Measurements from ENCODE around the gene USP5.
"Not testable (repeated sequence)": the region's sequence is repeated elsewhere in the genome, so short reads cannot be mapped to it uniquely, and the experiment has no call there.

Gene USP5

DNA sequence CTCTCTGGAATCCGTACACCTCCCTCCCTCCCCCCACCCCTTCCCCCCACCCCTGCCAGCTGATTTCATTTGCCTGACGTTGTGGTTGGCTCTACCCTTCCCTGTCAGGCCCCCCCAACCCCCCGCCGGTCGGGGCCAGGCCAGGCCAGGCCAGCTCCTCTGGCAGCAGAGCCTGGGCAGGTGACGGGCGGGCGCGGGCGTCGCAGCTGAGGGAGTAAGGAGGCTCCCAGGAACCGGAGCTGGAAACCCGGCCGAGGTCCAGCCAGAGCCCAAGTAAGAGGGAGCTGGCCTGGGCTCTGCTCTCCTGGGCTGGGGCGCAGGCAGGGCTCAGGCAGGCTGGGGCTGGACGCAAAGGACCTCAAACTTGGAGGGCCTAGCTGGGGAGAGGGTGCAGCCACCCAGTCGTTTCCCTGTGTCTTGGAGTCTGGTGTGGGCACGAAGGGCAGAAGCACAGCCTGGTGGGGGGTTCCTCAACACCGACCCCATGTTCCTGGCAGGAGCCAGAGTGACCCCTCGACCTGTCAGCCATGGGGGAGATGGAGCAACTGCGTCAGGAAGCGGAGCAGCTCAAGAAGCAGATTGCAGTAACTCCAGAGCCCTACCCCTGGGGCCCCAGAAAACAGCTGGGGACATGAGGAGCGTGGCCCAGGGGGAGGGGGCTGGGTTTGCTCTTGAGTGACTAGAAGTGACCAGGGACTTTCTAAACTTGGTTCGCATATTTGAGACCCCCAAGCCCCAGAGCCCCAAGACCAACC, 11.0 kb upstream of the USP5 start, which contains the start of gene GNB3:
Gene GNB3 (plus strand): TSS at position 165 of the 755 bp plus-strand sequence. CDS start 363 bp downstream, at position 528.
- no peak for DNase-seq (ENCODE audit: low read depth)

DNA sequence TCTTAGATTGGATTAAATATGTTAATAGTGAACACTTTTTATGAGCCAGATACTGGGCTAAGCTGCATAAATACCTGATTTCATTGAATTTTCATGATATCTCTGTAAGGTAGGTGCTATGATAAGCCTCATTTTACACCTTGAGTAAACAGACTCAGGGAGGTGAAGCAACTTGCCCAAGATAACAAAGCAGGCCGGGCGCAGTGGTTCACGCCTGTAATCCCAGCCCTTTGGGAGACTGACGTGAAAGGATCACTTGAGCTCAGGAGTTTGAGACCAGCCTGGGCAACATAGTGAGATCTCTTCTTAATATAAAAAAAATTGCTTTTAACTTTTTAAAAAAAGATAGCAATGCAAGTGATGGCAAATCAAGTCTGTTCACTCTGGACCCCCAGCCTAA, 9.9 kb upstream of the USP5 start:
- no peak for DNase-seq (ENCODE audit: low read depth)

DNA sequence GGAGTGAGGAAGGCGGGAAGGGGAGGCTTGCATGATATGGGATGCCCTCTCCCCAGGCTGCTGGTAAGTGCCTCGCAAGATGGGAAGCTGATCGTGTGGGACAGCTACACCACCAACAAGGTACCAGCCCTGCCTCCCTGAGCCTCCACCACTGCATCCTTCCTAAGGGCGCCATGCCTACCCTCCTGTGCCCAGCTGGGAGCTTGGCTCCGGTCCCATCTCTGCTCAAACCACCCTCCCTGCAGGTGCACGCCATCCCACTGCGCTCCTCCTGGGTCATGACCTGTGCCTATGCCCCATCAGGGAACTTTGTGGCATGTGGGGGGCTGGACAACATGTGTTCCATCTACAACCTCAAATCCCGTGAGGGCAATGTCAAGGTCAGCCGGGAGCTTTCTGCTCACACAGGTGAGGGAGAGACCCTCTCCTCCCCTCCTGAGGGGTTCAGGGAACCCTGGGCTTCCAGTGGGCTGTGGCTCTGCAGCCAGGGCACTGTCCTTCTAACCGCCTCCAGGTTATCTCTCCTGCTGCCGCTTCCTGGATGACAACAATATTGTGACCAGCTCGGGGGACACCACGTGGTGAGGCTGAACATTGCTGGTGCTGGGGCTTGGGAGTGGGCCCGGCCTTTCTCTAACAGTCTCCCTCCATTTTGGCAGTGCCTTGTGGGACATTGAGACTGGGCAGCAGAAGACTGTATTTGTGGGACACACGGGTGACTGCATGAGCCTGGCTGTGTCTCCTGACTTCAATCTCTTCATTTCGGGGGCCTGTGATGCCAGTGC, 8.6 kb upstream of the USP5 start:
- DNase-seq (ENCODE audit: low read depth), result no peak

DNA sequence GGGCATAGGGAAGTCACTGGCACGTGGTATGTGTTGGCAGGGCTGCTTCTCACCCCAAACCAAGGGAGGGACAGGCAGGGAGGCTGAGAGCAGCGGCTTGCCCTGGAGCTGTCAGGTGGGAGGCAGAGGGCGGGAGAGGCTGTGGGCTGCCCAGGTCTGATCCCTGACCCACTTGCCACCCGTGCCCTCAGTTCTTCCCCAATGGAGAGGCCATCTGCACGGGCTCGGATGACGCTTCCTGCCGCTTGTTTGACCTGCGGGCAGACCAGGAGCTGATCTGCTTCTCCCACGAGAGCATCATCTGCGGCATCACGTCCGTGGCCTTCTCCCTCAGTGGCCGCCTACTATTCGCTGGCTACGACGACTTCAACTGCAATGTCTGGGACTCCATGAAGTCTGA, 6.6 kb upstream of the USP5 start:
- DNase-seq (ENCODE audit: low read depth), result no peak

DNA sequence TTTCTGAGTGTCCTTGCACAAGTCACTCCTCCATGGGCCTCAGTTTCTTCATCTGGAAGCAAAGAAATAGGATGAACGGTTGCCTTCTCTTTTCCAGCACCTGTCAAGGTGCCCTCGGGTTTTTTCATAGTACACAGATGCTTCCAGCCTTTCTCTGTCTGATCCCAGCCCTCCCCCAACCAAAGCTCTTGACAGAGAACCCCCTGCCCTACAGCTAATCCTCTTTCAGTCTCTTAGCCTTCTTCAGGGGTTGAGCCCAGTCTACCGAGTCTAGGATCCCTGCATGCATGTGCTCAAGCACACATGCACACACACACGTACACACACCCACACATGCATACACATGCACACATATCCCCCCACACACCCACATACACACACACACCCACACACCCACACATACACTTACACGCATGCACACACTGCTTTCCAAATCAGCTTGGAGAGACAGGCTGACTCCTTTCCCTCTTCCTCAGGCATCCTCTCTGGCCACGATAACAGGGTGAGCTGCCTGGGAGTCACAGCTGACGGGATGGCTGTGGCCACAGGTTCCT, 5.6 kb upstream of the USP5 start:
- no peak for DNase-seq (ENCODE audit: low read depth)

DNA sequence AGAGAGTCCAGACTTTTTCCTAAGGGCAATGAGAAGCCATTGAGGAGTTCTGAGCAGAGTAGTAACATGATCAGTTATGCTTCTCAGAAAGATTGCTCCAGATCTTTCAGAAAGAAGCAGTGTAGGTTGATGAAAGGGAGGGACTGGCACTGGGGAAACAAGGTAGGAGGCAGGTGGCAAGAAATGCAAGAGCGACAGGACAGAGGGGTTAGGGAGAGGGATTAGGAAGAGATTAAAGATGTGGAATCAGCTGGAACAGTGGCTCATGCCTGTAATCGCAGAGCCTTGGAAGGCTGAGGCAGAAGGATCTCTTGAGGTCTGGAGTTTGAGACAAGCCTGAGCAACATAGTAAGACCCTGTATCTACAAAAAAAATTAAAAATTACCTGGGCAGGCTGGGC, 4.3 kb upstream of the USP5 start:
- DNase-seq (ENCODE audit: low read depth), result no peak

DNA sequence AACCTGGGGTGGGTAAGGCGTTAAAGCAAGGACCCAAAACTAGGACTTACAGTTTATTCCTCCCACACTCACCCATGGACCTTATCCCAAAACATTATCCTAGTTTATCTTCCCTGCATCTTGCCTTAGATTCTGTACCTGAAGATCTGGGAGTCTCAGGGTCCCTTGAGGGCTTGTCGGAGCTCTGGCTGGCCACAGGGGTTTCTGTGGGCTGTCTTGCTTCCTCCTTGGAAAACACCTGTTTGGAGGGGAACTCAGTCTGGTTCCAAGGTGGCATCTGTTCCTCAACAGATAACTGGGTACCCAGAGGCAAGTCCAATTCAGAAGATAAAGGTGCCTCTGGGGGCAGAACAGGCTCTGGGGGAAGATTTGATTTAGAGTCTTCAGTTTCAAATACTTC, 2.5 kb upstream of the USP5 start:
- no peak for DNase-seq (ENCODE audit: low read depth)

DNA sequence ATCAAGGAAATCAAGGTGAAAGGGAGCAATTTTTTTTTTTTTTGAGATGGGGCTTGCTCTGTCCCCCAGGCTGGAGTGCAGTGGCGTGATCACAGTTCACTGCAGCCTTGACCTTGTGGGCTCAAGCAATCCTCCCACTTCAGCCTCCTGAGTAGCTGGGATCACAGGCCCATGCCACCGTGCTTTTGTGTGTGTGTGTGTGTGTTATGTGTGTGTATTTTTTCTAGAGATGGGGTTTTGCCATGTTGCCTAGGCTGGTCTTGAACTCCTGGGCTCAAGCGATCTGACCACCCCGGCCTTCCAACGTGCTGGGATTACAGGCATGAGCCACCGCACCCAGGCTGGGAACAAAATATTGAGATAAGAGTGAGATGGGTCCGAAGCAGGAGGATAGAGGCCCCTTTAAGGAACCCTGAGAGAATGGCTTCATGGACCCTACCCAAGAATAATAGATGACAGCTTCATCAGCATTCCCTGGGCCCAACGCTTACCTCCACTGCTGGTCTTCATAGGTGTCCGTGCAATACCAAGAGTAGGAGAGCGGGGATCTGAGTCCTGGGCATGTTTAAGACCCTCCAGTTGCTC, 1.9 kb upstream of the USP5 start:
- DNase-seq (ENCODE audit: low read depth), result no peak

DNA sequence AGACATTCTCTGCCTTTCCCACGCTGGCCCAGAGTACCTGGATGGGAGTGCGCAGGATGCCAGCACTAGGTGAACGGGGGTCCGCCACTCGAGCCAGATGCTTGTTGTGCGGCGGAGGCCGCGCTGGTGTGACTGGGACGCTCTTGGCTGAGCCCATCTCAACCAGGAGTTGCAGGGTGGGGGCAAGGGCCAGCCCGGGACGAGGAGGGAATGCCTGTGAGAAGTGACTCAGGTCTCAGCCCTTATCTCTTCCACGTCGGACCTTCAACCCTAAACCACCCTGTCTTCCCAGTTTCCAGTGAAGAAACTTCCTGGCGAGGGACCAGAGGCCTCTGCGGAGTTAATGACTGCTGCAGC, 1.2 kb upstream of the USP5 start:
- no peak for DNase-seq (ENCODE audit: low read depth)

DNA sequence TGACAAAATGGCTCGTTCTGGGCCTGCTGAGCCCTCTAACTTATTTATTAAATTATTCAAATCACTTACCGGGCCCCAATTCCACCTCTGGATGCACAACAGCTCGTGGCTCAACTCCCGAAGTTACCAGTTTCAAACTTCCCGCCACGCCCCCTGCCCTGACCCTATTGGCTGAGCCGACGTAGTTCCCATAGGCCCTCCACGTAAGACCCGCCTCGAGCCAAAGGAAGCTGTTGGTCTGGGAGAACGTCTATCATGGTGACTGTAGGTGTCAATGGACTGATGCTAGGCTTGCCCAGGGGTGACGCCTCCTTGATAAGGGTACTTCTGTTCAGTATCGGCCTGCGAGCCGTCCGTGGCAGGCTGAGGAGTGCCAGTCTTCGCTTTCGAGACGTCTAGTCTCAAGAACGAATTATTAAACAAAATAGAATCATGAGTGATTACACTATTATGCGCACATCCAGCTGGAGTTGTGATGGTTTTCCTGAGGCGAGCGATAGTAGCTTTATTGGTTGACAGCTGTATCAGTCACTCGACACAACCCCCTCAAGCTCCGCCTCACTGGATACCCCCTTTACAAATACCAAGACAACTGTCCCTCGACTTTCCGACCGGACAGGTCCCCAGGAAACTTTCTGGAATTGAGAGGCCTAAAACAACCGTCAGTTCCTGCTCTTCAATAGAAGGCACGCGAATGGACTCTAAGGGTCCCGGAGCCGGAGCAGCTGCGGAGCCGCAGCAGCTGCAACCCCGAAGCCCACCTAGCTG, 613 bp upstream of the USP5 start, which contains the start of gene CDCA3:
Gene CDCA3 (minus strand): TSS at position 134 of the 768 bp plus-strand sequence. CDS start 334 bp downstream, outside the sequence.
- DNase-seq (ENCODE audit: low read depth), result peak; percentile 86

DNA sequence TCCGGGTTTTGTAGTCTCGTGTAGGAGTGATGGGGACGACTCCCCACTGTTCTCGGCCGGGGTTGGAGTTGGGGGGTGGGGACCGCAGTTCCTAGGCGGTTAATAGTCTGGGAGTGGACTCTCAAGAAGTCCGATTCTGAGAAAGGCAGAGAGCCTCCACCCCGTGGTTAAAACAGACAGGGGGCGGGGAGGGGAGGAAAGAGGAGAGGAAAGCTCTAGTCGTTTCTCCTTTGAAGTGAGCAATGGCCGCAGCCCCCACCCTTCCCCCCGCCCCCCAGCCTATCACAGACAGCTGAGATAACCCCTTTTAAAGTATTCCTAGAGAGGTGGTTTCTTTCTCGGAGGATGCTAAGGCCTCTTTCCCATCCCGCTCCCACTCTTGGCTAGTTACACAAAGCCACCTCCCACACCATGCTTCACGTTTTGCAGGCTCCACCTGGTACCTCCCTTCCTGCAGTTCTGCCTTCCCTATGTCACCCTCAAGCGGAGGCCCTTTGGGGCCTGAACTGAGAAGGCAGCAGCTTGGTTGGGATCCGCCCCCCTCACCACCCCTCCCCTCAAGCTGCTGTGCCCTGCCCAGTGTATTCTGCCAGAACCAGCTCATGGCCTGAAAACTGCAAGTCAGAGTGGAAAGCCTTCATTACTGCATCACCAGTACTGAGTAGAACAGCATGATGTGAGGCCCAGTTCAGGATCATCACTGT, 853 bp downstream of the USP5 start:
- no peak for DNase-seq (ENCODE audit: low read depth)

DNA sequence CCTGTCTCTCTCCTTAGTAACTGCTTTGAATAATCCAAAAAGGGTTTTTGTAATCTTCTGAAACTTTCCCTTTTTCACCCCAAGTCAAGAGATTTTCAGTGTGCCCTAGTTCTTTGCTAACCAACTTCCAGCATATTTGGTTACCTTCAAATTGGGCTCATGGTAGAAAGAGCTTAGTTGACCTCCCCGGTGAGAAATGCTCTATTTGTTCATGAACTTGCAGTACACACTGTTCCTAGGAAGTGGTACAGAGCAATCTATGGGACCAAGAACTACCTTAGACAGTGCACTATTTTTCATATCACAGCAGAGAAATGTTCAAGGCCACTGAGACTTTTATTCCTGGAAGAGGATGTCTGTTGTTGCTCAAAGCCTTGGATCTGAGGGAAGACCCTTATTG, 1.7 kb downstream of the USP5 start:
- DNase-seq (ENCODE audit: low read depth), result no peak

DNA sequence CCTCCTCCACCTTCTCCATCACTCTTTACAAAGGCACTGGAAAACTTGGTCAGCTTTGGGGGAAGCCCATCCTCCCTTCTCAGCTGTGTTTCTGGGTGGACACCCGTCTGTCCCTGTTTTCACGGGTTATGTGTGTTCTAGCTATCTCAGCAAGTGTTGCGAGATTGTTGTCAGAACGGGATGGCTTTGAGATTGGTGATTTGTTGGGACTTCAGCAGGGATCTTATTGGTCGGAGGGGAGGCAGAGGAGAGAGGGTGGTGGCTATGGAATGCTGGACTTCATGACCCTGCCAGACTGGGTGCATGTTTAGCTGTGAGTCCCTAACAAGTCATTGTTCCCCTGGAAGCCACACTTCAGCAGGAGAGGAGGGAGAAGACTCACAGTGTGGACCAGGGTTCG, 2.1 kb downstream of the USP5 start:
- no peak for DNase-seq (ENCODE audit: low read depth)

DNA sequence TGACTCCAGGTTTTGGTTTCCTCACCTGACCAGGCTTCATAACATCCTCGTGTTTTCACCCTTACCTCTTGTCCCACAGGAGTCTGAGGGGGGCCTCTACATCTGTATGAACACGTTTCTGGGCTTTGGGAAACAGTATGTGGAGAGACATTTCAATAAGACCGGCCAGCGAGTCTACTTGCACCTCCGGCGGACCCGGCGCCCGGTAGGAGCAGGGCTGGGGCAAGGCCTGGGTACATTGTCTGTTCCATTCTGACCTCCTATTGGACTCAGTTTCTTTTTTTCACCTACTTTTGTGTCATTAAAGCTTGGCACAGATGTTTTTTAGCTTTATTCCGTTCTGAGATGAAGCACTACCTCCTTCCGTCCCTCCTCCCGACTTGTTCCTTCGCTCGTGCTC, 3.4 kb downstream of the USP5 start:
- DNase-seq (ENCODE audit: low read depth), result no peak

DNA sequence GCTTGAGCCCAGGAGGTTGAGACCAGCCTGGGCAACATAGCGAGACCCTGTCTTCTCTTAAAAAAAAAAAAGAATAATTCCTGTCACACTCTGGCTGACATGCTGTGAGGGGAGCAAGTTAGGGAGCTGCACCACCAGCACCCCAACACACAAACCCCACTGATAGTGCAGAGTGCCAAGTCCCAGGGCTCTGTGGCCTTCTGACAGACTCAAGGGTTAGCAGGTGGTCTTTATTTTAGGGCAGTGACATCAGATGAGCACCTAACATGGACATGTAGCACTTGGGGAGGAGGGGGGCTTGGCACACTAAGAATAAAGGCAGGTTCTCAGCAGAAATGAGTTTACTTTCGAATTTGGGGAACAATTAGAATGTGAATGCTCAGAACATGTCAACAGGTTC, 6.8 kb downstream of the USP5 start:
- DNase-seq (ENCODE audit: low read depth), result no peak

DNA sequence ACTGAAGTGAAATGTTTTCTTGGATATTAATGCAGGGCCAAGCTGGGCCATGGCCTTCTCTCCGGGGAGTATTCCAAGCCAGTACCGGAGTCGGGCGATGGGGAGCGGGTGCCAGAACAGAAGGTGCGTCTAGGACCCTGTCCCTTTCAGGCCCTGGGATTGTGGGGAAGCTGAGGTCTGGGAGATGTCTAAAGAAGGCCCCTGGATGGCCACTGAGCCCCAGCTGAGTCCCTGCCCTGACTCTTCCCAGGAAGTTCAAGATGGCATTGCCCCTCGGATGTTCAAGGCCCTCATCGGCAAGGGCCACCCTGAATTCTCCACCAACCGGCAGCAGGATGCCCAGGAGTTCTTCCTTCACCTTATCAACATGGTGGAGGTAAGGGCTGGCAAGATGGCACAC, 8.2 kb downstream of the USP5 start:
- DNase-seq (ENCODE audit: low read depth), result no peak

DNA sequence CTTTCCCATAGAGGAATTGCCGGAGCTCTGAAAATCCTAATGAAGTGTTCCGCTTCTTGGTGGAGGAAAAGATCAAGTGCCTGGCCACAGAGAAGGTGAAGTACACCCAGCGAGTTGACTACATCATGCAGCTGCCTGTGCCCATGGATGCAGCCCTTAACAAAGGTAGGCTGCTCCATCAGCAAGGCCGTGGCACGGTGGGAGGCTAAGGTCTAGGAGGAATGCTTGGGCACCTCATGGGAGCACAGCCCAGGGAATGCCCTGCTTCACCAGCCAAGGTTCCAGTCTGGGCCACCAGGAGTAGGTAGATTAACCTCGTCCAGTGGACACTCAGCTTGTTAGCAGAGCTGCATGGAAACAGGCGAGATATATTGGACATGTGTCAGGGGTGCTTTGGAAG, 9.0 kb downstream of the USP5 start:
- no peak for DNase-seq (ENCODE audit: low read depth)

DNA sequence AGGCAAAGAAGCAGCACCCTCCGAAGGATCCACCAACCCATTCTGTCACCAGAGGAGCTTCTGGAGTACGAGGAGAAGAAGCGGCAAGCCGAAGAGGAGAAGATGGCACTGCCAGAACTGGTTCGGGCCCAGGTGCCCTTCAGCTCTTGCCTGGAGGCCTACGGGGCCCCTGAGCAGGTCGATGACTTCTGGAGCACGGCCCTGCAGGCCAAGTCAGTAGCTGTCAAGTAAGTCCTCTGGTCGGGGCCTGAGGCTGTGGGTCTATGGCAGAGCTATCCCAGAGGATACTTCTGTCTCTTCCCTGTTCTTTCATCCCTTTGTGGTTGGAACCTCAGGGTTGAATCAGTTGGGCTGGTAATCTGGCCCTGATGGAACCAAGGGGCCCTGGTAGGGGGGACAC, 9.4 kb downstream of the USP5 start:
- no peak for DNase-seq (ENCODE audit: low read depth)

DNA sequence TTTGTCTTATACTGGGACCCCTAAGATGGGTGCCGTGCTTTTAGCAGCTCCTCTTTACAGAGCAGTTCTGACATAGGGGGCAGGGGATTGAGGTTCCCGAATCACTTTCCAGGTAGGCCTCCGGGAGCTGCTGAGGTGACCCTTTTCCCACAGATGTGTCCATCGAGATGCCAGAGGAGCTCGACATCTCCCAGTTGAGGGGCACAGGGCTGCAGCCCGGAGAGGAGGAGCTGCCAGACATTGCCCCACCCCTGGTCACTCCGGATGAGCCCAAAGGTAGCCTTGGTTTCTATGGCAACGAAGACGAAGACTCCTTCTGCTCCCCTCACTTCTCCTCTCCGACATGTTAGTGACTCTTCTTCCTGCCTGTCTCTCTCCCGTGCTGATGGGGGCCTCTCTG, 11.1 kb downstream of the USP5 start:
- no peak for DNase-seq (ENCODE audit: low read depth)

DNA sequence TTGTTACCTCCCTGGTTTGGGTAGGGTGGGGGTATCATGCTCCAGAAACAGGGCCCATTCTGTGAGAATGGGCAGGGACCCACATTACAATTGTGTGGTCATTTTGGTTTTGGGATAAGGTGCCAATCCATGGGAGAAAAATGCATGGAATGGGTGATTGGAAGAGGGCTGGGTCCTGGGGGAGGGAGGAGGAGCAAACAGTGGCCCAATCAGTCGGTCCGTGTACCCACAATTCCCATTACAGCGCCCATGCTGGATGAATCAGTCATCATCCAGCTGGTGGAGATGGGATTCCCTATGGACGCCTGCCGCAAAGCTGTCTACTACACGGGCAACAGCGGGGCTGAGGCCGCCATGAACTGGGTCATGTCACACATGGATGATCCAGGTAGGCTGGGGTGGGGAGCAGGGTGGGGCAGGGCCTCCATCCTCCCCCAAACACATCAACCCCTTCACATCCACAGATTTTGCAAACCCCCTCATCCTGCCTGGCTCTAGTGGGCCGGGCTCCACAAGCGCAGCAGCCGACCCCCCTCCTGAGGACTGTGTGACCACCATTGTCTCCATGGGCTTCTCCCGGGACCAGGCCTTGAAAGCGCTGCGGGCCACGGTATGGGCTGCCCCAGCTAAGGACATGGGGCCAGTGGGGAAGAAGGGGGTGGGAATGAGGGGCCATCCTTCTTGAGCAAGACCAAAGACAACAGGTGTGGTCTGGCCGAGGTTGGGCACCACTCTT, 11.8 kb downstream of the USP5 start:
- no peak for DNase-seq (ENCODE audit: low read depth)

DNA sequence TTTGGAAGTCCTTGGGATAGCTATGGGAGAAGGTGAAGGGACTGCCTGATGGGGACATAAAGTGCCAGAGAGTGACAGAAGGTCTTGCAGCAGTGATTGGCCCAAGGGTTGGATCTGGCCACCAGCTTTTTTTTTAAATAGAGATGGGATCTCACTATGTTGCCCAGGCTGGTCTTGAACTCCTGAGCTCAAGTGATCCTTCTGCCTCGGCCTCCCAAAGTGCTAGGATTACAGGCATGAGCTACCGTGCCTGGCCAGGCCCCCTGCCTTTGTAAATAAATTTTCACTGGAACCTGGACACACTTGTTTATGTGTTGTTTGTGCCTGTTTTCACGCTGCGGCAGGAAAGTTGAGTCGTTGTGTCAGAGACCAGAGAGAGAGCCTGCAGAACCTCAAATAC, 13.4 kb downstream of the USP5 start:
- DNase-seq (ENCODE audit: low read depth), result not testable (repeated sequence)
